IMR-90 (cell line): ENCODE measurements around the gene FOXP1. TPM values are rescaled to one million over a fixed set of nuclear protein-coding genes. Genes with fewer than 3 reads are reported as not detected.

Experiments used
- ATAC-seq: fragments of 200-7000 bp; cut with Tn5 transposase; 2 replicates; pipeline ENCODE4 v1.9.1; 2020; ENCODE audit warnings: low read depth, mild to moderate bottlenecking, moderate library complexity
- BruUV-seq: library from RNA; stranded (reverse); fragments of 400-500 nt; replicated peaks from 2 replicates; lab custom pipeline; 2021; lab: Mats Ljungman, UMichigan
- CTCF ChIA-PET: fragments of 300-600 bp; formaldehyde crosslinking; extraction: SDS; loops from one replicate; lab custom pipeline; 2021; ENCODE audit warnings: antibody characterized with exemption; lab: Yijun Ruan, JAX
- POLR2A ChIA-PET: fragments of 300-600 bp; sonication (Branson Sonifier 250); formaldehyde crosslinking; loops from one replicate; lab custom pipeline; 2022; ENCODE audit warnings: antibody characterized with exemption; ENCODE audit not compliant: unreplicated experiment; lab: Charles Lee
- DNase-seq: peaks from one replicate; pipeline ENCODE4 v3.0.0; 2013
- H2AFZ ChIP-seq: replicated peaks from 2 replicates; pipeline ENCODE3; 2013; ENCODE audit warnings: low read length, mild to moderate bottlenecking; ENCODE audit not compliant: poor library complexity
- H2AK5ac ChIP-seq: 2 replicates; pipeline ENCODE4 v1.6.1; 2013; ENCODE audit warnings: low read depth, low read length, inconsistent platforms
- H2AK9ac ChIP-seq: replicated peaks from 2 replicates; pipeline ENCODE3; 2013; ENCODE audit warnings: mild to moderate bottlenecking, low read depth, low read length, moderate library complexity; ENCODE audit not compliant: poor library complexity
- H2BK120ac ChIP-seq: 2 replicates; pipeline ENCODE4 v1.6.1; 2013; ENCODE audit warnings: low read depth, low read length, inconsistent platforms
- H2BK15ac ChIP-seq: 3 replicates; pipeline ENCODE4 v1.6.1; 2013; ENCODE audit warnings: low read depth, low read length, inconsistent platforms
- H2BK20ac ChIP-seq: 2 replicates; pipeline ENCODE4 v1.6.1; 2013; ENCODE audit warnings: low read depth, mild to moderate bottlenecking, inconsistent platforms, low read length, moderate library complexity
- H2BK5ac ChIP-seq: 2 replicates; pipeline ENCODE4 v1.6.1; 2013; ENCODE audit warnings: mild to moderate bottlenecking, low read depth, low read length, inconsistent platforms; ENCODE audit not compliant: poor library complexity, severe bottlenecking
- H3K14ac ChIP-seq: replicated peaks from 2 replicates; pipeline ENCODE4 v1.6.1; 2013; ENCODE audit warnings: low read depth, low read length, inconsistent platforms
- H3K18ac ChIP-seq: 2 replicates; pipeline ENCODE4 v1.6.1; 2013; ENCODE audit warnings: low read depth, low read length, control low read depth
- H3K23ac ChIP-seq: 2 replicates; pipeline ENCODE4 v1.6.1; 2013; ENCODE audit warnings: low read depth, low read length, inconsistent platforms
- H3K27ac ChIP-seq: 2 replicates; pipeline ENCODE4 v1.5.1; 2013; ENCODE audit warnings: mild to moderate bottlenecking, control low read depth, low read length; ENCODE audit not compliant: insufficient read depth
- H3K27me3 ChIP-seq: 2 replicates; pipeline ENCODE4 v1.6.1; 2013; ENCODE audit warnings: low read length; ENCODE audit not compliant: control insufficient read depth, insufficient read depth
- H3K36me3 ChIP-seq: 2 replicates; pipeline ENCODE4 v1.6.1; 2013; ENCODE audit warnings: low read length, mixed read lengths; ENCODE audit not compliant: control insufficient read depth, insufficient read depth
- H3K4ac ChIP-seq: 2 replicates; pipeline ENCODE4 v1.6.1; 2013; ENCODE audit warnings: low read depth, low read length, inconsistent platforms
- H3K4me1 ChIP-seq: 2 replicates; pipeline ENCODE4 v1.6.1; 2013; ENCODE audit warnings: low read length, mixed read lengths; ENCODE audit not compliant: control insufficient read depth, insufficient read depth
- H3K4me2 ChIP-seq: 2 replicates; pipeline ENCODE4 v1.6.1; 2013; ENCODE audit warnings: low read depth, mild to moderate bottlenecking, control low read depth, low read length, moderate library complexity
- H3K4me3 ChIP-seq: 2 replicates; pipeline ENCODE4 v1.5.1; 2013; ENCODE audit warnings: low read depth, mild to moderate bottlenecking, control low read depth, low read length, moderate library complexity; ENCODE audit not compliant: insufficient read depth
- H3K56ac ChIP-seq: 2 replicates; pipeline ENCODE4 v1.6.1; 2013; ENCODE audit warnings: low read length, inconsistent platforms; ENCODE audit not compliant: insufficient read depth; ENCODE audit errors: extremely low read depth
- H3K79me1 ChIP-seq, 2 experiments: 2 replicates each; pipeline ENCODE4 v1.6.1; 2013; ENCODE audit warnings: low read length in 2 of 2, inconsistent platforms in 1 of 2, low read depth in 1 of 2
- H3K9ac ChIP-seq: 2 replicates; pipeline ENCODE4 v1.6.1; 2013; ENCODE audit warnings: low read depth, low read length, control low read depth
- H3K9me1 ChIP-seq: 2 replicates; pipeline ENCODE4 v1.6.1; 2013; ENCODE audit warnings: low read length, inconsistent platforms; ENCODE audit not compliant: insufficient read depth
- H3K9me3 ChIP-seq: 2 replicates; pipeline ENCODE4 v1.6.1; 2013; ENCODE audit warnings: low read length; ENCODE audit not compliant: control insufficient read depth, insufficient read depth
- H4K20me1 ChIP-seq: 2 replicates; pipeline ENCODE4 v1.6.1; 2013; ENCODE audit warnings: low read length, inconsistent platforms; ENCODE audit not compliant: insufficient read depth
- H4K5ac ChIP-seq: 2 replicates; pipeline ENCODE4 v1.6.1; 2013; ENCODE audit warnings: mild to moderate bottlenecking, low read depth, low read length, control low read depth
- H4K8ac ChIP-seq, 2 experiments: 2 replicates each; pipeline ENCODE4 v1.6.1; 2013; ENCODE audit warnings: low read depth in 2 of 2, low read length in 2 of 2, control low read depth in 1 of 2, inconsistent platforms in 1 of 2
- H4K91ac ChIP-seq: 2 replicates; pipeline ENCODE4 v1.6.1; 2013; ENCODE audit warnings: low read depth, low read length, inconsistent platforms; ENCODE audit not compliant: insufficient read depth
- BHLHE40 ChIP-seq: fragments of 150-350 bp; IDR thresholded peaks from 2 replicates; pipeline ENCODE4 v1.6.1; 2016; ENCODE audit warnings: mild to moderate bottlenecking, low read depth, low read length
- CEBPB ChIP-seq: IDR thresholded peaks from 2 replicates; pipeline ENCODE4 v1.6.1; 2012; ENCODE audit warnings: low read depth, low read length, improper control_type of control experiment
- CHD1 ChIP-seq: IDR thresholded peaks from 2 replicates; pipeline ENCODE4 v1.6.1; 2012; ENCODE audit warnings: low read depth, low read length, improper control_type of control experiment
- MAFK ChIP-seq: IDR thresholded peaks from 2 replicates; pipeline ENCODE4 v1.6.1; 2012; ENCODE audit warnings: low read depth, low read length, improper control_type of control experiment
- POLR2A ChIP-seq: IDR thresholded peaks from 2 replicates; pipeline ENCODE4 v1.6.1; 2012; ENCODE audit warnings: mild to moderate bottlenecking, low read depth, low read length
- RCOR1 ChIP-seq: IDR thresholded peaks from 2 replicates; pipeline ENCODE4 v1.6.1; 2012; ENCODE audit warnings: mild to moderate bottlenecking, low read length, improper control_type of control experiment; ENCODE audit not compliant: insufficient replicate concordance
- SMC3 ChIP-seq: fragments of 150-350 bp; IDR thresholded peaks from 2 replicates; pipeline ENCODE4 v1.6.1; 2016; ENCODE audit warnings: low read depth, mild to moderate bottlenecking, antibody characterized with exemption, low read length, moderate library complexity
- USF2 ChIP-seq: fragments of 150-350 bp; IDR thresholded peaks from 2 replicates; pipeline ENCODE4 v1.6.1; 2017; ENCODE audit warnings: mild to moderate bottlenecking, antibody characterized with exemption, low read length, low read depth
- WGBS, 2 experiments: methylation state at CpG; one replicate each; pipeline versions ENCODE4 v1.1.5 to v1.1.7; 2013; ENCODE audit warnings: missing lambda C conversion rate in 2 of 2; ENCODE audit not compliant: insufficient read length in 1 of 2; ENCODE audit errors: extremely low coverage in 2 of 2; 5-methylcytosine and 5-hydroxymethylcytosine counted together
- dilution Hi-C: fragments of 300-500 bp; cut with HindIII; formaldehyde crosslinking; loops from one replicate; pipeline ENCODE4 v1.14.3; 2018; ENCODE audit warnings: low sequenced_read_pairs; ENCODE audit not compliant: unreplicated experiment
- in situ Hi-C: fragments of 300-500 bp; cut with MboI; formaldehyde crosslinking; loops from 3 replicates; pipeline ENCODE4 v1.14.3; 2019; ENCODE audit warnings: low sequenced_read_pairs, inconsistent platforms, mixed read lengths
- intact Hi-C: fragments of 100-400 bp; cut with micrococcal nuclease; formaldehyde crosslinking; loops from 2 replicates; pipeline ENCODE4 v1.10.0; 2022
- polyA plus RNA-seq, 3 experiments: library from polyadenylated mRNA; depleted of rRNA; stranded (reverse); fragments of >200 nt; gene quantifications; 2 replicates each; pipeline ENCODE4 v1.2.3, GENCODE V29; 2012; ENCODE audit warnings: low replicate concordance in 1 of 3
- total RNA-seq: library from RNA; depleted of rRNA; stranded (reverse); fragments of >200 nt; gene quantifications from 2 replicates; pipeline ENCODE4 v1.2.3, GENCODE V29; 2012

The FOXP1 gene
- total and polyA plus RNA-seq, 2 of the 4 experiments (the other 2 are of a cell fraction), result 37.0 to 132 TPM

GRCh38 chr3:71086777-71087142, 496.8 kb downstream of the FOXP1 start:
- Histone ChIP-seq H4K8ac (peak overlapping the region in 1 of 2 experiments; percentile 7; a peak in 1 of 4 replicates), H3K9ac (no peak overlapping the region), H2BK15ac (peak overlapping the region; percentile 56; the same call in 1 of the 3 replicates), H3K9me3 (no peaks in the 10 kb centered on the region), H2AFZ (no peak overlapping the region), H3K27me3 (no peaks in the 10 kb centered on the region), H3K4me3 (no peak overlapping the region), H3K56ac (no peak overlapping the region), H3K4me2 (no peak overlapping the region), H3K36me3 (0 out of 2 replicates have a peak, but pooled peaks cover 1% of the 10 kb centered on the region), H3K14ac (0 out of 2 replicates have a peak overlapping the region, but pooled peaks have one; percentile 33), H2BK20ac (peak overlapping the region; percentile 45; the same call in 1 of the 2 replicates), H4K91ac (no peak overlapping the region), H2BK5ac (no peak overlapping the region), H3K23ac (peak overlapping the region; percentile 31; the same call in 1 of the 2 replicates), H2BK120ac (peak overlapping the region; percentile 60), H3K9me1 (peaks cover 20% of the 10 kb centered on the region), H3K4me1 (peaks cover 16% of the 10 kb centered on the region), H4K5ac (peak overlapping the region; percentile 9; the same call in 1 of the 2 replicates), H3K4ac (peak overlapping the region; percentile 4), H4K20me1 (peaks cover 10% of the 10 kb centered on the region; the same call in 1 of the 2 replicates), H2AK9ac (no peak overlapping the region), H3K27ac (peak overlapping the region; percentile 39; the same call in 1 of the 2 replicates), H3K79me1 (peaks cover 38 to 75% of the 10 kb centered on the region in 2 experiments), H2AK5ac (peak overlapping the region; percentile 63; the same call in 1 of the 2 replicates), H3K18ac (peak overlapping the region; percentile 34; the same call in 1 of the 2 replicates)
- CTCF ChIA-PET, result no interaction called here
- DNase-seq, result no peak
- in situ Hi-C loops (no loop called here), dilution Hi-C loops (no loop called here), intact Hi-C loops (no loop called here)
- ATAC-seq, result no peak
- no CpG with 5 or more reads among the region's 4 CpGs for WGBS, 2 experiments
- no TSS peak for BruUV-seq
- TF ChIP-seq MAFK, result no peak
- no peak for TF ChIP-seq CEBPB
- no peak for TF ChIP-seq POLR2A
- TF ChIP-seq CHD1, result no peak
- no peak for TF ChIP-seq USF2
- no peak for TF ChIP-seq RCOR1
- no peak for TF ChIP-seq SMC3
- TF ChIP-seq BHLHE40, result no peak
- POLR2A ChIA-PET, result no interaction called here
